GM12872 (cell line): ENCODE results near the gene ASRGL1.

Source experiments
- TF ChIP-seq, protein P1 (sequence below): IDR thresholded peaks from 3 replicates; pipeline ENCODE4 v1.5.1; 2011; ENCODE audit warnings: low read depth, mild to moderate bottlenecking, low read length, moderate library complexity; ENCODE audit not compliant: insufficient read depth

ASRGL1 gene

DNA sequence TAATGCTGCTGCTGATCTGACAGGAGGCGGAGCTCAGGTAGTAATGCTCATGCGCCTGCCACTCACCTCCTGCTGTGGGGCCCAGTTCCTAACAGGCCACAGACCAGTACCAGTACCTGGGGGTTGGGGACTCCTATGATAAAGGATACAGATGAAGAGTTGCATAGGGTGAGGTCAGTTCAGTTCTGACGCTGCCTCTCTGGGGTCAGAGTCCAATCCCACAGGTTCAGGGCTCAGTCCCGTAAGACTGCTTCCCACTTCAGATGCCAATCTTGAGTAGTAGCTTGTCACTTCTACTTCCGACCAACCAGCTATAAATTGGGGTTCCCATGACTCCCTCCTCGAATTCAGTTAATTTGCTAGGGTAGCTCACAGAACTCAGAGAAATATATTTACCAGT is 8.6 kb downstream of the ASRGL1 start:
- TF ChIP-seq, protein P1, sequence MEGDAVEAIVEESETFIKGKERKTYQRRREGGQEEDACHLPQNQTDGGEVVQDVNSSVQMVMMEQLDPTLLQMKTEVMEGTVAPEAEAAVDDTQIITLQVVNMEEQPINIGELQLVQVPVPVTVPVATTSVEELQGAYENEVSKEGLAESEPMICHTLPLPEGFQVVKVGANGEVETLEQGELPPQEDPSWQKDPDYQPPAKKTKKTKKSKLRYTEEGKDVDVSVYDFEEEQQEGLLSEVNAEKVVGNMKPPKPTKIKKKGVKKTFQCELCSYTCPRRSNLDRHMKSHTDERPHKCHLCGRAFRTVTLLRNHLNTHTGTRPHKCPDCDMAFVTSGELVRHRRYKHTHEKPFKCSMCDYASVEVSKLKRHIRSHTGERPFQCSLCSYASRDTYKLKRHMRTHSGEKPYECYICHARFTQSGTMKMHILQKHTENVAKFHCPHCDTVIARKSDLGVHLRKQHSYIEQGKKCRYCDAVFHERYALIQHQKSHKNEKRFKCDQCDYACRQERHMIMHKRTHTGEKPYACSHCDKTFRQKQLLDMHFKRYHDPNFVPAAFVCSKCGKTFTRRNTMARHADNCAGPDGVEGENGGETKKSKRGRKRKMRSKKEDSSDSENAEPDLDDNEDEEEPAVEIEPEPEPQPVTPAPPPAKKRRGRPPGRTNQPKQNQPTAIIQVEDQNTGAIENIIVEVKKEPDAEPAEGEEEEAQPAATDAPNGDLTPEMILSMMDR = no peak

DNA sequence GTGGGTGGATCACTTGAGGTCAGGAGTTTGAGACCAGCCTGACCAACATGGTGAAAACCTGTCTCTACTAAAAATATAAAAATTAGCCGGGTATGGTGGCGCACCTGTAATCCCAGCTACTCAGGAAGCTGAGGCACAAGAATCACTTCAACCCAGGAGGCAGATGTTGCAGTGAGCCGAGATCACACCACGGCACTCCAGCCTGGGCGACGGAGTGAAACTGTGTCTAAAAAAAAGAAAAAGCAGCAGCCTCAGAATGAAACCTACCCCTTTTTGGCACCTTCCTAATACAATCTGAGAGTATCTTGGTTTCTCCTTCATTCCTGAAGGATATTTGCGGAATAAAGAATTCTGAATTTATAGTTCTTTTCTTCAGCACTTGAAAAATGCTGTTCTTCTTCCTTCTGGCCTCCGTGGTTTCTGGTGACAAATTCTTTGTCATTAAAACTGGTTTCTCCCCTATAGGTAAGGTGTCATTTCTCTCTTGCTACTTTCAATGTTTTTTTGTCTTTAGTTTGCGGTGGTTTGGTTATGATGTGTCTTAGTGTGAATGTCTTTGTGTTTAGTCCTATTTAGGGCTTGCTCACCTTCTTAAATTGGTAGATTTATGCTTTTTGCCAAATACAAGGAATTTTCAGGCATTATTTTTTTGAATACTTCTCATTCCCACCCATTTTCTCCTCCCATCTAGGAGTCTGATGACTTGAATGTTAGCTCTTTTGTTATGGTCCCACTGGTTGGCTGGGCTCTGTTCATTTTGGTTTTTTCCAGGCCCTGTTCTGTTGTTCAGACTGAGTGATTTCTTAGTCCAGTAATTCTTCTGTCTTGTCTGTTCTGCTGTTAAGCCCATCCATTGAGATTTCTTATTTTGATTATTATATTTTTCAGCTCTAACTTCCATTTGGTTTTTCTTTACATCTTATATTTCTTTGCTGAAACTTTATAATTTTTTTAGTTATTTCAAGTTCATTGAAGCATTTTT is 15.4 kb downstream of the ASRGL1 start:
- TF ChIP-seq, protein P1 = no peak

DNA sequence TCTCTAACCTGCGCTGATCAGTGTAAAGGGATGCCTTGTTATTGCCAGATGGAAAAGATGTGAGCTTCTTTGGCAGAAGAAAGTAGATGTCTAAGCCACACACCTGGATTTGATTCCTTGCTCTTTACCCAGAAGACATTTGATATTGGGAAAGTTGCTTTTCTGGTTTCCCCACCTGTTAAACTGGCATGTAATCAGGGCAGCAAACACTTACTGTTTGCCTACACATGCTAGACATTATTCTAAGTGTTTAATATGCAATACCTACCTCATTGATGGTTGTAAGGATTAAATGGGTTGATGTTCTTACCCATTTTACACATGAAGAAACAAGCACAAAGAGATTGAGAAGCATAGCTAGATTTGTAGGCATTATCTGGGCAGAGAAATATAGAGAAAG is 16.6 kb downstream of the ASRGL1 start:
- TF ChIP-seq, protein P1 = no peak

DNA sequence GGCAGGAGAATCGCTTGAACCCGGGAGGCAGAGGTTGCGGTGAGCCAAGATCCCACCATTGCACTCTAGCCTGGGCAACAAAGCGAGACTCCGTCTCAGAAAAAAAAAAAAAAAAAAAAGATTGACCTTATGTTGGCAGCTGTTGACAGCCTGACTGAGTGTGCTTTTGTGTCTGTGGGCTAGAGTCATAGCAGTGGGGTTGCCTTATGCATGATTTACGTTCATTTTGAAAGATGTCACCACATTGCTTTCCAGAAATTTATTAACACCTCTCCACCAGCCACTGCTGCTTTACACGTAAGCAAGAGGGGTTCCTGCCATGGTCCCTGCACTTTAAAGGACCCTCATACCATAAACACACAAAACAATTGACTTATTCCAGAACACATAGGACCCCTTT is 21.0 kb downstream of the ASRGL1 start:
- TF ChIP-seq, protein P1 = no peak

DNA sequence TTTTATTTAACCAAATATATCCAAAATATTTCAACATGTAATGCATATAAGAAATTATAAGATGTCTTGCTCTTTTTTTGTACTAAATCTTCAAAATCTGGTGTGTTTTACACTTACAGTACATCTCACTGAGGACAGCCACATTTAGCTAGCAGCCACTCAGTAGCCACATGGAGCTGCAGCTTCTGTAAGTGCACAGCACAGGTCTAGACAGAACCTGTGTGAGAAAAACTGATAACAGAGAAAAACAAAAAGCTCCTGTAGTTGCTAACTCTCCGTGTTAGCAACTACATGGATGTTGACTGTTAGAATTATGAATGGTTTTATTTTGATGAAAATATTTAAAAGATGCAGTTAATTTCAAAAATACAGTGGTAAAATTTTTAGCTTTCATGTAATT is 22.2 kb downstream of the ASRGL1 start:
- TF ChIP-seq, protein P1 = no peak

DNA sequence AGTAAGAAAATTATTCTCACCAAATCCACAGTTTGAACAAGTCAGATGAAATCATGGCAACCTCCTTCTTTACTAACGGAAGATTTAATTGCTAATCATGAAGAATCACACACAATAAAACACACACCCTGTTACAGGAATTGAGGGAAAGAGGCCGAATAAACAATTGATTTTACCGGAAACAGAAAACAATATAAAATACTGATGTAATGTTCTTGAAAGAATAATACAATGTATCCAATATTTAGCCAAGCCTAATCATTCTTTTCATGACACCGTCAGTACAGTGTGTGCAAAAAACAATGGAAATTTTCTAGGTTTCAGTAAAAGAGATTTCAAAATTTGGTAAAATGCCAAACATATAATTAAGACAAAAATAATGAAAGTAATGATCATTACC is 23.4 kb downstream of the ASRGL1 start:
- TF ChIP-seq, protein P1 = no peak

DNA sequence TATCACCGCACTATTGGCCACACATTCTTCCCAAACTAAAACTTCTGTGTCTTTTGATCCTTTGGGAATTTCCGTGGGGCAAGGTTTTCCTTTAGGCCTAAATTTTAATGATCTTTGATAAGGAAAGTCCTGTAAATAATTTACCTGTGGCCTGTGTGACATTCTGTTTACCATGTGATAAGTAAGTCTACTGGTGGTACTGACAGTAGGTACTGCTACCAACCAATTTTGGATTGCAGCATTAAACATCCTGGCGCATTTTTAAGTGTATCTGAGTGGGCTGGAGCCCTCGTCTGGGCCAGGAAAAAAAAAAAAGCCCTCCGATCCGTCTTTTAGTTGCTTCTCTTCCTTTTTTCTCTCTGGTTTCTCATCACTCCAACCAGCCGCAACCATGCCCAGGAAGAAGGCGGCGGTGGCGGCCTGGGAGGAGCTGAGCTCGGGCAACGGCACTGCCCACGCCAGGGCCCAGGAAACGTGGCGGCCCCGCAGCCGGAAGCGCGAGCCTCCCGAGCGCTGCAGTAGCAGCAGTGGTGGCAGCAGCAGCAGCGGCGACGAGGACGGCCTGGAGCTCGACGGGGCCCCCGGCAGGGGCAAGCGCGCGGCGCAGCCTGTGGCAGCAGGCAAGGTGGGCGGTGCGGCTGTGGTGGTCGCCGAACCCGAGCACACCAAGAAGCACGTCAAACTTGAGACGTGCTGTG is 33.6 kb downstream of the ASRGL1 start:
- TF ChIP-seq, protein P1 = no peak
